A673 (cell line): Measurements from ENCODE around the gene FGGY. TPM values are rescaled to one million over a fixed set of nuclear protein-coding genes. Genes with fewer than 3 reads are reported as not detected.

Source experiments
- BruUV-seq: library from RNA; stranded (reverse); fragments of 400-500 nt; replicated peaks from 2 replicates; lab custom pipeline; 2021; lab: Mats Ljungman, UMichigan
- CTCF ChIA-PET: fragments of 300-600 bp; sonication (Branson Sonifier 250); formaldehyde crosslinking; loops from one replicate; lab custom pipeline; 2022; ENCODE audit warnings: antibody characterized with exemption; lab: Charles Lee
- POLR2A ChIA-PET: fragments of 300-600 bp; sonication (Branson Sonifier 250); formaldehyde crosslinking; loops from one replicate; lab custom pipeline; 2022; ENCODE audit warnings: antibody characterized with exemption; ENCODE audit not compliant: low non-redundant PET; lab: Charles Lee
- DNase-seq: peaks from one replicate; pipeline ENCODE4 v3.0.0-alpha.2; 2015; ENCODE audit warnings: low spot score
- H3K27ac ChIP-seq: fragments of 200-600 bp; sonication (generic); 2 replicates; pipeline ENCODE4 v1.5.1; 2016; ENCODE audit warnings: mixed run types, low read depth, mild to moderate bottlenecking, mixed read lengths, antibody characterized with exemption, low read length; ENCODE audit not compliant: poor library complexity, severe bottlenecking
- H3K27me3 ChIP-seq: fragments of 200-600 bp; sonication (generic); replicated peaks from 2 replicates; pipeline ENCODE4 v1.6.1; 2017; ENCODE audit warnings: mixed run types, low read depth, mild to moderate bottlenecking, mixed read lengths, antibody characterized with exemption, low read length; ENCODE audit not compliant: insufficient read depth, poor library complexity
- H3K36me3 ChIP-seq: fragments of 200-600 bp; sonication (generic); 2 replicates; pipeline ENCODE4 v1.6.1; 2016; ENCODE audit warnings: mixed run types, mild to moderate bottlenecking, mixed read lengths, antibody characterized with exemption, low read length; ENCODE audit not compliant: insufficient read depth, poor library complexity, severe bottlenecking
- H3K4me1 ChIP-seq: fragments of 200-600 bp; sonication (generic); 2 replicates; pipeline ENCODE4 v1.6.1; 2017; ENCODE audit warnings: mixed run types, mild to moderate bottlenecking, mixed read lengths, antibody characterized with exemption, low read length; ENCODE audit not compliant: insufficient read depth, poor library complexity, severe bottlenecking
- H3K4me3 ChIP-seq: fragments of 200-600 bp; sonication (generic); 2 replicates; pipeline ENCODE4 v1.5.1; 2016; ENCODE audit warnings: low read depth, mixed run types, mild to moderate bottlenecking, mixed read lengths, low read length; ENCODE audit not compliant: poor library complexity, severe bottlenecking
- H3K9me3 ChIP-seq: fragments of 200-600 bp; sonication (generic); 2 replicates; pipeline ENCODE4 v1.6.1; 2016; ENCODE audit warnings: mixed run types, low read depth, mild to moderate bottlenecking, mixed read lengths, antibody characterized with exemption, low read length; ENCODE audit not compliant: poor library complexity, severe bottlenecking
- EZH2 ChIP-seq: fragments of 200-600 bp; sonication (generic); IDR thresholded peaks from 2 replicates; pipeline ENCODE4 v1.6.1; 2017; ENCODE audit warnings: borderline replicate concordance, low read depth, mild to moderate bottlenecking, mixed read lengths, antibody characterized with exemption, low read length; ENCODE audit not compliant: poor library complexity, severe bottlenecking
- intact Hi-C: fragments of 100-400 bp; cut with micrococcal nuclease; formaldehyde crosslinking; loops from one replicate; pipeline ENCODE4 v1.10.0; 2022; ENCODE audit not compliant: unreplicated experiment
- total RNA-seq: library from RNA; stranded (reverse); gene quantifications from 2 replicates; pipeline ENCODE4 v1.2.3, GENCODE V29; 2021
- TF ChIP-seq, protein P1 (sequence below): fragments of 300-800, 200-600 bp; sonication (generic); conservative IDR thresholded peaks from 2 replicates; pipeline ENCODE4 v1.5.1; 2017; ENCODE audit warnings: low read depth, mild to moderate bottlenecking, antibody characterized with exemption, low read length, moderate library complexity, mixed read lengths

Gene FGGY
- total RNA-seq, 1 experiment from 2014 or later: 2.6 TPM

DNA sequence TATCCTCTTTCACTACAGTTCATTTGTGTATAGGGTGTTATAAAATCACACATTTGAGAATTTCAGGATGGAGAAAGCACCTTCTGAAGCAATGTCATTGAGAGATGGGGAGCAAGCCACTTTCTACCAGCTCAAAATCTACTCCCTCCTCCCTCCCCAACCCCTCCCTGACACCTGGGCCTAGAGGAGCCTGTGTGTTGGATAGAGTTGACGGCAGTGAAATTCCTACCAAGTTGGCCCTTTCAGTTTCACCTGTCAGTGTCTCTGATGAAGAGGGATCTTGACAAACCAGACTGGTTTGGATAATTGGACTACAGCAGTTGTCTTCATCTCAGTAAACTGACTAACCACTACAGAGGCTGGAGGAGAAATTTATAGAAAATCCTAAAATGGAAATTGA, 392.8 kb downstream of the FGGY start:
- ChIA-PET POLR2A (no interaction called here), CTCF (no interaction called here)
- H3K27ac ChIP-seq: no peak overlapping the region
- no peak for TF ChIP-seq EZH2
- TF ChIP-seq, protein P1, sequence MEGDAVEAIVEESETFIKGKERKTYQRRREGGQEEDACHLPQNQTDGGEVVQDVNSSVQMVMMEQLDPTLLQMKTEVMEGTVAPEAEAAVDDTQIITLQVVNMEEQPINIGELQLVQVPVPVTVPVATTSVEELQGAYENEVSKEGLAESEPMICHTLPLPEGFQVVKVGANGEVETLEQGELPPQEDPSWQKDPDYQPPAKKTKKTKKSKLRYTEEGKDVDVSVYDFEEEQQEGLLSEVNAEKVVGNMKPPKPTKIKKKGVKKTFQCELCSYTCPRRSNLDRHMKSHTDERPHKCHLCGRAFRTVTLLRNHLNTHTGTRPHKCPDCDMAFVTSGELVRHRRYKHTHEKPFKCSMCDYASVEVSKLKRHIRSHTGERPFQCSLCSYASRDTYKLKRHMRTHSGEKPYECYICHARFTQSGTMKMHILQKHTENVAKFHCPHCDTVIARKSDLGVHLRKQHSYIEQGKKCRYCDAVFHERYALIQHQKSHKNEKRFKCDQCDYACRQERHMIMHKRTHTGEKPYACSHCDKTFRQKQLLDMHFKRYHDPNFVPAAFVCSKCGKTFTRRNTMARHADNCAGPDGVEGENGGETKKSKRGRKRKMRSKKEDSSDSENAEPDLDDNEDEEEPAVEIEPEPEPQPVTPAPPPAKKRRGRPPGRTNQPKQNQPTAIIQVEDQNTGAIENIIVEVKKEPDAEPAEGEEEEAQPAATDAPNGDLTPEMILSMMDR: no peak
- no peaks in the 10 kb centered on the region for H3K9me3 ChIP-seq
- H3K27me3 ChIP-seq: no peaks in the 10 kb centered on the region
- no peak for DNase-seq
- no peak overlapping the region for H3K4me3 ChIP-seq
- H3K36me3 ChIP-seq: no peaks in the 10 kb centered on the region
- no TSS peak for BruUV-seq
- H3K4me1 ChIP-seq: peaks cover 10% of the 10 kb centered on the region
- intact Hi-C loops: no loop called here

DNA sequence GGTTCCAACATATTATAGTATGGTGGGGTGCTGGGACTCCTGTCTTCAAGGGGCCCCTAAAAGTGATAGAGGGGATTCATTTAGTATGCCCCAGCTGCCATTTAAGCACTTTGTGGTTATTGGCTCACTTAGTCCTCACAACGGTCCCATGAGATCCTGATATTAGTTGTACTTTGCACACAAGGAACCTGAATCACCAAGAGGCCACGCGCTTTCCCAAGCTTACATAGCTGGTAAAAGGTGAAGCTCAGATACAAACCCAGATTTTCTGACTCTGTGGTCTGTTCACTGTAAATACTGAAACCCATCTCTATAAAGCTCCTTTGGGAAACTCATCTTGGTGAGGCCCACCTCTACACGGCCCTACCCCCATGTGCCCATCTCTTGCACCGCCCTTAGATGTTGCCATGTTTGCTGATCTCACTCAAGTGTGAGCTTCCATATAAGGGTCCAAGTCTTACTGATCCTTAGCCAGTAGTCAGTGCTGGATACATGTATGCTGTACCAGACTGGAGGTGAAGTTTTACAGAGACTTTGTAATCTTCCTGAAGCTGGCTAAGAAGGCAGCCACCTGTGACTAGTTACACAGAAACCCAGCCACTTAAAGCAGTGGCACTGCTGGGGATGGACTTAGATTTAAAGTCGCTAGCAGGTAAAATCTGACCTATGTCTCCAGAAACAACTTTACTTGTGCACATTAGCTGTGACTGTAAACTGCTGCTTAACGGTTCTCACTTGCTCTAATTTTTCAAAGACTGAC, 393.5 kb downstream of the FGGY start:
- no peak overlapping the region for H3K27ac ChIP-seq
- no peaks in the 10 kb centered on the region for H3K9me3 ChIP-seq
- ChIA-PET CTCF (no interaction called here), POLR2A (no interaction called here)
- DNase-seq: no peak
- H3K4me3 ChIP-seq: no peak overlapping the region
- H3K27me3 ChIP-seq: no peaks in the 10 kb centered on the region
- TF ChIP-seq, protein P1: no peak
- TF ChIP-seq EZH2: no peak
- no peaks in the 10 kb centered on the region for H3K36me3 ChIP-seq
- intact Hi-C loops: no loop called here
- no TSS peak for BruUV-seq
- peaks cover 10% of the 10 kb centered on the region for H3K4me1 ChIP-seq

- ChIA-PET CTCF (interaction anchor here (0.7 kb wide), 1 partner anchor 28 kb away, joined by 7 read pairs; no protein-coding TSS in a partner anchor), POLR2A (no interaction called here)
- Histone ChIP-seq H3K4me3 (no peak overlapping the region), H3K27ac (no peak overlapping the region), H3K36me3 (no peaks in the 10 kb centered on the region), H3K4me1 (peaks cover 10% of the 10 kb centered on the region), H3K9me3 (no peaks in the 10 kb centered on the region), H3K27me3 (no peaks in the 10 kb centered on the region)
- intact Hi-C loops: no loop called here
- DNase-seq: no peak
- TF ChIP-seq, protein P1: no peak
- no peak for TF ChIP-seq EZH2
- no TSS peak for BruUV-seq
These were observed 394.4 kb downstream of the FGGY start for GRCh38 chr1:59691261-59691660.
